Measurements from ENCODE around the gene CDH24. TPM values are rescaled to one million over a fixed set of nuclear protein-coding genes. Genes with fewer than 3 reads are reported as not detected.

Gene CDH24
- total RNA-seq, 4 donors from 2014 or later: 0.36 to 1.7 (median 0.58) TPM

DNA sequence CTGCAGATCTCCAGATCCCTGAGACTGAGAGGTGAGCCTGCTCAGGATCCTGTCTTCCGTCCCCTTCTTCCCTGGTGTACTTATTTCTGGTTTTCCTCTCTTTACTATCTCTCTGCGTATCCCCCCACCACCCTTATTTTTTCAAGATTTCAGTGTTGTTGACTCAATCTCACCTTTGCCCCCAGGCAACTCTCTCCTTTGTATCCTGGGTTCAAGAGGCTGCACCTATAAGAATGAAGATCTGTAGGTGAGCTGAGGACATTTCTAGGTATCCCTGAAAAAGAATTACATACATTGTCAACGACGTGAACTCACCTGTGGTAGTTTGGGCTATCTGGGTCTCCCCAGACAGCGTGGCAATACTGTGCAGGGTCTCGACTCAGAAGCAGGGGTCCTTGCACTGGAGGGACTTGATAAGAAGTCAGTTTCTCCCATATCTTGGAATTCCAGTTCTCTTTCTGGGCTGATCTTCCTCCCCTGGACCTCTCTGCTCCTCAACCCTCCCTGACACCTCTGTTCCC is 46.8 kb upstream of the CDH24 start:
- DNase-seq (no peak), ATAC-seq (no peak)
- no peak overlapping the region for H3K4me3 ChIP-seq
- no peaks in the 10 kb centered on the region for H3K9me3 ChIP-seq
- intact Hi-C loops (cut with DNase I; ENCODE audit: low total_unique reads): no loop called here
- no peak for TF ChIP-seq POLR2A (IDR thresholded peaks at IDR 0.05)
- TF ChIP-seq, protein P1, sequence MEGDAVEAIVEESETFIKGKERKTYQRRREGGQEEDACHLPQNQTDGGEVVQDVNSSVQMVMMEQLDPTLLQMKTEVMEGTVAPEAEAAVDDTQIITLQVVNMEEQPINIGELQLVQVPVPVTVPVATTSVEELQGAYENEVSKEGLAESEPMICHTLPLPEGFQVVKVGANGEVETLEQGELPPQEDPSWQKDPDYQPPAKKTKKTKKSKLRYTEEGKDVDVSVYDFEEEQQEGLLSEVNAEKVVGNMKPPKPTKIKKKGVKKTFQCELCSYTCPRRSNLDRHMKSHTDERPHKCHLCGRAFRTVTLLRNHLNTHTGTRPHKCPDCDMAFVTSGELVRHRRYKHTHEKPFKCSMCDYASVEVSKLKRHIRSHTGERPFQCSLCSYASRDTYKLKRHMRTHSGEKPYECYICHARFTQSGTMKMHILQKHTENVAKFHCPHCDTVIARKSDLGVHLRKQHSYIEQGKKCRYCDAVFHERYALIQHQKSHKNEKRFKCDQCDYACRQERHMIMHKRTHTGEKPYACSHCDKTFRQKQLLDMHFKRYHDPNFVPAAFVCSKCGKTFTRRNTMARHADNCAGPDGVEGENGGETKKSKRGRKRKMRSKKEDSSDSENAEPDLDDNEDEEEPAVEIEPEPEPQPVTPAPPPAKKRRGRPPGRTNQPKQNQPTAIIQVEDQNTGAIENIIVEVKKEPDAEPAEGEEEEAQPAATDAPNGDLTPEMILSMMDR (IDR thresholded peaks at IDR 0.05 in 4 of 5, conservative IDR thresholded peaks at IDR 0.05 in 1 of 5): no peak
- no peak overlapping the region for H3K27ac ChIP-seq
- H3K36me3 ChIP-seq: no peaks in the 10 kb centered on the region
- in situ Hi-C loops (cut with MboI; ENCODE audit: low sequenced_read_pairs in 4 of 4): loop anchor here in 2 of 4 donors (25.0 kb wide), 1 partner anchor 183 kb away; the partner anchor contains the start of gene HOMEZ (in 2 of the 2)
- H3K27me3 ChIP-seq: no peaks in the 10 kb centered on the region
- no peaks in the 10 kb centered on the region for H3K4me1 ChIP-seq

DNA sequence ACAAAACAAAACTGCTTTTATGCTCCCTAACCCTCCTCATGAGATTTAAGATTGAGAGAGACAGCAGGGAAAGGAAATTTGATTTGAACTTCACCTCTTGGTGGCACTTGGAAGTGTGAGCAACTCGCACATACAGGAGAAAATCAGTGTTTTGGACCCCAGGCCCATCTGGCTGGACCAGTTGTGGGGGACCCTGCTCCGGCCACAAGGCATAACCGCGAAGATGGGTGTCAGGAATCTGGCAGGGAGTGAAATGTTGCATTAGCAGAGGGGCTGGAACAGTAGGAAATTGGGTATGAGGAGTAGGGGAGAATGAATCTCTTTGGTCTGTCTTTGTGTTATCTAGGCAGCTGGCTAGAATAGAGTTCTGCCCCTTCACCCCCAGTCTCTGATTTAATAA is 46.3 kb upstream of the CDH24 start:
- ATAC-seq (no peak), DNase-seq (no peak)
- no peak overlapping the region for H3K27ac ChIP-seq
- no peaks in the 10 kb centered on the region for H3K27me3 ChIP-seq
- intact Hi-C loops (cut with DNase I; ENCODE audit: low total_unique reads) (no loop called here), in situ Hi-C loops (cut with MboI; ENCODE audit: low sequenced_read_pairs in 4 of 4) (loop anchor here in 2 of 4 donors (25.0 kb wide), 1 partner anchor 184 kb away; the partner anchor contains the start of gene HOMEZ (in 2 of the 2))
- no peaks in the 10 kb centered on the region for H3K36me3 ChIP-seq
- TF ChIP-seq, protein P1 (IDR thresholded peaks at IDR 0.05 in 4 of 5, conservative IDR thresholded peaks at IDR 0.05 in 1 of 5): no peak
- TF ChIP-seq POLR2A (IDR thresholded peaks at IDR 0.05): no peak
- H3K9me3 ChIP-seq: no peaks in the 10 kb centered on the region
- no peak overlapping the region for H3K4me3 ChIP-seq
- H3K4me1 ChIP-seq: no peaks in the 10 kb centered on the region

DNA sequence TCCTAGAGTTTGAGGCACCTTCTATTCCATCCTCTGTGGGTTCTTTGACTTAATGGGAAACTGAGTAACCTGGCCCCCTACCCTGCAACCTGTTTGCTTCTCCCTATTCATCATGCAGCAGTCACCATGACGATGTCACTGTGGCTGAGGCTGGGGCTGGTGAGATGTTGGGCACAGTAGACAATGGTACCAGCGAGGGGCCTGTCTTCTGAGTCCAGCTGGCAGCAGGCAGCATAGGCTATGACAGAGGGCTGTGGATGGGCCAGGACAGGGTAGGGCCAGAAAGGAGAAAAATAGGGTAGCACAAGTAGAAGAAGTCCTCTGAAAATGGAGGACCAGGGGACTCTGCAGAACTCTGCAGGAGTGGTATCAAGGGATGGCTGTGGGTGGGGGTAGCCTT is 45.5 kb upstream of the CDH24 start:
- TF ChIP-seq POLR2A (IDR thresholded peaks at IDR 0.05): no peak
- H3K27me3 ChIP-seq: no peaks in the 10 kb centered on the region
- in situ Hi-C loops (cut with MboI; ENCODE audit: low sequenced_read_pairs in 4 of 4): loop anchor here in 2 of 4 donors (25.0 kb wide), 1 partner anchor 184 kb away; the partner anchor contains the start of gene HOMEZ (in 2 of the 2)
- H3K27ac ChIP-seq: no peak overlapping the region
- peaks cover 0 to under 1% of the 10 kb centered on the region in 2 donors for H3K4me1 ChIP-seq
- DNase-seq (no peak), ATAC-seq (no peak)
- H3K9me3 ChIP-seq: no peaks in the 10 kb centered on the region
- peaks cover 0 to 8% of the 10 kb centered on the region in 2 donors for H3K36me3 ChIP-seq
- H3K4me3 ChIP-seq: no peak overlapping the region
- intact Hi-C loops (cut with DNase I; ENCODE audit: low total_unique reads): no loop called here

DNA sequence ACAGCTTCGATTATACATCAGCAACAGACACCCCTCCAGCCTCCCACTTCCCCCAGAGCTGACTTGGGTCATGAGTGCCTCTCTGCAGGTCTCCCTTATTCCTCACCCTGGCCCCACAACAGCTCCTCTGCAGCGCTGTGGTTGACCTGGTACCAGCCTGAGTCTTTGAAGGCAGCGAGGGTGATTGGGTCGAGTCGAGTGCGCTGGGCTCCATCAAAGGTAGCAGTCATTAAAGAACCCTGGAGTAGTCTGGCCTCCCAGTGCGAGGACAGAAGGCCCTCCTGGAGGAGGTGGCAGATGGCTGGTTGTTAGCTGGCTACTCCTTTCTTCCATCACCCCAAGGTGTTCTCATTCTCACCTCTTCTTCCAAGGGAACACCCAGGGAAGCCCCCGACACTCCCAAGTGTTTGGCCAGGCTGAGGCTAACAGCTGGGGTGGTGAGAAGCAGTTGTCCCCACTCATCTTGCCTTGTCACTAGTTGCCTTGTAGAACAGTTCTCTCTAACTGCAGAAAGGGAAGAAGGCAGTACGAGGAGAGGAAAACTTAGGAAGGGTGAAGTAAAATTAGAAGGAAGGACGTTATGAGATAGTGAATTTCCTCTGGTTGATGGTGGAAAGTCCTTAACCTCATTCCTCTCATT is 44.8 kb upstream of the CDH24 start:
- no peak for ATAC-seq
- H3K36me3 ChIP-seq: peaks cover 0 to 12% of the 10 kb centered on the region in 2 donors

More for the DNA sequence above, 44.8 kb upstream of the CDH24 start:
- TF ChIP-seq POLR2A (IDR thresholded peaks at IDR 0.05): no peak
- TF ChIP-seq, protein P1 (IDR thresholded peaks at IDR 0.05 in 4 of 5, conservative IDR thresholded peaks at IDR 0.05 in 1 of 5): no peak
- no peak for DNase-seq
- in situ Hi-C loops (cut with MboI; ENCODE audit: low sequenced_read_pairs in 4 of 4): loop anchor here in 2 of 4 donors (25.0 kb wide), 1 partner anchor 185 kb away; the partner anchor contains the start of gene HOMEZ (in 2 of the 2)
- H3K9me3 ChIP-seq: no peaks in the 10 kb centered on the region
- intact Hi-C loops (cut with DNase I; ENCODE audit: low total_unique reads): no loop called here
- H3K4me3 ChIP-seq: no peak overlapping the region
- H3K27me3 ChIP-seq: no peaks in the 10 kb centered on the region
- peaks cover 2 to 8% of the 10 kb centered on the region in 2 donors for H3K4me1 ChIP-seq
- no peak overlapping the region for H3K27ac ChIP-seq
